GM12891 (cell line): Measurements from ENCODE around the gene CCDC57.

Experiments used
- DNase-seq: peaks from one replicate; pipeline ENCODE4 v3.0.0; 2011; ENCODE audit warnings: low spot score; ENCODE audit not compliant: insufficient read length
- FAIRE-seq: peaks from 2 replicates; lab custom pipeline; 2011; peaks lifted over from hg19 to GRCh38; lab: Jason Lieb, UNC
- PAX5 ChIP-seq: IDR thresholded peaks from 2 replicates; pipeline ENCODE4 v1.6.1; 2011; ENCODE audit warnings: low read length, moderate library complexity, mild to moderate bottlenecking; ENCODE audit not compliant: insufficient read depth, severe bottlenecking
- POLR2A ChIP-seq: IDR thresholded peaks from 2 replicates; pipeline ENCODE4 v1.6.1; 2011; ENCODE audit warnings: low read depth, low read length, control low read depth
- POLR2AphosphoS5 ChIP-seq: IDR thresholded peaks from 2 replicates; pipeline ENCODE4 v1.6.1; 2011; ENCODE audit warnings: low read depth, low read length, control low read depth
- POU2F2 ChIP-seq: IDR thresholded peaks from 2 replicates; pipeline ENCODE4 v1.6.1; 2011; ENCODE audit warnings: low read depth, mild to moderate bottlenecking, control low read depth, low read length, moderate library complexity
- SPI1 ChIP-seq: IDR thresholded peaks from 2 replicates; pipeline ENCODE4 v1.6.1; 2011; ENCODE audit warnings: low read depth, low read length, control low read depth
- TAF1 ChIP-seq: IDR thresholded peaks from 2 replicates; pipeline ENCODE4 v1.6.1; 2011; ENCODE audit warnings: low read depth, low read length, control low read depth

The CCDC57 gene

GRCh38 chr17:82246365-82247181 lies 33.9 kb upstream of the CCDC57 start:
- FAIRE-seq (no peak), DNase-seq (no peak)
- TF ChIP-seq SPI1 (no peak), POLR2A (peak; percentile 47), POLR2AphosphoS5 (peak; percentile 19), PAX5 (no peak), TAF1 (no peak), POU2F2 (0 out of 2 replicates have a peak, but pooled peaks have one; percentile 5)

DNA sequence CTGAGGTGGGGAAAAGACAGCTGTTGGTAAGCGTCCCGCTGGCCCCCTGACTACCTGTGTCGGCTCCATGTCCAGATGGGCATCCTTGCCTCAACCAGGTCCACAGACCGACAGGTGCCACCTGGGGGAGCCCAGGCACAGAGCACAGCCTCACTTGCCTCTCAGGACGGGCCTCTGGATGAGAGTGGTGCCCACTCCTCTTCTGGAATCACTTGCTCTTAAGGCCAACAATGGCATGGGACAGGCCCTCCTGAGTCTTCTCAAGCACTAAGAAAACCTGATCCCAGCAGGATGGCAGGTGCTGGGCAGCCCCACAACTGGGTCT lies 33.4 kb upstream of the CCDC57 start:
- FAIRE-seq (no peak), DNase-seq (no peak)
- TF ChIP-seq POLR2AphosphoS5 (no peak), TAF1 (no peak), POLR2A (no peak; the same call in 1 of the 2 replicates), POU2F2 (no peak; the same call in 1 of the 2 replicates), SPI1 (no peak), PAX5 (no peak)

GRCh38 chr17:82245134-82246039 lies 32.7 kb upstream of the CCDC57 start:
- DNase-seq = no peak
- FAIRE-seq = no peak
- no peak for TF ChIP-seq PAX5
- peak; percentile 46; the same call in 1 of the 2 replicates for TF ChIP-seq POLR2AphosphoS5
- no peak for TF ChIP-seq TAF1
- TF ChIP-seq SPI1 = no peak
- TF ChIP-seq POU2F2 = no peak
- TF ChIP-seq POLR2A = no peak; the same call in 1 of the 2 replicates

GRCh38 chr17:82244413-82245133 lies 31.9 kb upstream of the CCDC57 start:
- TF ChIP-seq PAX5 (no peak), POLR2AphosphoS5 (peak; percentile 11; the same call in 1 of the 2 replicates), SPI1 (no peak), TAF1 (no peak)
- DNase-seq (no peak), FAIRE-seq (no peak)

DNA sequence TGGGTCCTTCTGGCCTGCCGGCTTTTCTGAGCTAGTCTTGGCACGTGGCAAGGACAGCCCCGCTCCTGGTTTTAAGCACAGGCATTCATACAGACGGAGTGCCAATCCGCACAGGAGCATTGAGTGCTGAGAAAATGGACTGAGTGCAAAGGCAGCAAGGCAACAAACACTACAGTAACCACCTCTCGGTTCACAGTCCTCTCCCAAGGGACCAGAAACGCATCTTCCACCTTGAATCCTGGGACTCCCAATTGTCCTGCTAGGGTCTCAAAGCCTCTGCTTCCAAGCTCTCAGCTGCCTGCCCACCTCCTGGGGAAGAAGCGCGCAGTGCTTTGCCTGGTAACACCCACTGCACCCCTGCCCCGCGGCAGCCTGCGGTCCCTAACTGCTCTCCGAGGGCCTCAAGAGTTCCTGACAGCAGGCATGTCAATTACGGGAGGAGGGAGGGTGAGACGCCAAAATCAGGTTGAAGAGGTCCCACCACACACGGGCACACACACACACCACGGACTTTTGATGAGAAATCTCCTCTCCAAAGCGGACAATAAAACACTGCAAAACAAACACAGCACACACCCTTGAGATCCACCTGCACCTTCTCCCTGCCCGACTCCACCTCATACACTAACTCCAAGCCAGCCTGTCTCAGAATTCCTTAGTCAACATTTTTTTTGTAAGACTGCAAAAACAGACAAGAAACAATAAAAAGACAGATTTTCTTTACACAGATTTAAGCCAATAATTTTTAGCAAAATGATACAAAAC lies 31.2 kb upstream of the CCDC57 start:
- peak; percentile 16; the same call in 1 of the 2 replicates for TF ChIP-seq POLR2A
- 0 out of 2 replicates have a peak, but pooled peaks have one; percentile 12 for TF ChIP-seq POU2F2
- TF ChIP-seq PAX5 = no peak
- TF ChIP-seq TAF1 = no peak
- peak; percentile 42; the same call in 1 of the 2 replicates for TF ChIP-seq POLR2AphosphoS5
- no peak for TF ChIP-seq SPI1
- DNase-seq = no peak
- FAIRE-seq = no peak

- no peak for DNase-seq
- peak; percentile 62 for TF ChIP-seq POLR2A
- no peak for TF ChIP-seq TAF1
- peak; percentile 15; the same call in 1 of the 2 replicates for TF ChIP-seq POLR2AphosphoS5
- no peak for FAIRE-seq
Observed at GRCh38 chr17:82242977-82243647, 30.5 kb upstream of the CCDC57 start.

DNA sequence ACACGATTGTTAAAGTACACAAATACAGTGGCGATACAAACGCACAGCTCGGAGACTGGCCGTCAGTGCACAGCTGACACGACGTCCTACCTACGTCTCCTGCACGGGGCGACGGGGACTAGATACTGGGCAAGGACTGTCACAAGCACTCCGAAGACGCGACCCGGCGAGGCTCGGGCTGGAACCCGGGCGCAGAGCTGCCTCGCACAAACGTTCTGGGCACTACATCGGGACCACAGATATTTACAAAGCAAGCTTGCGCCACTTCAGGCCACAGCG lies 30.0 kb upstream of the CCDC57 start:
- no peak for DNase-seq
- FAIRE-seq = no peak
- TF ChIP-seq POU2F2 (peak; percentile 8; the same call in 1 of the 2 replicates), SPI1 (no peak), PAX5 (no peak)
